Body of pancreas (tissue), 4 donors: ENCODE data around the gene PRR14L.

Experiments used
- POLR2A ChIP-seq, 3 donors: fragments of 450-650 bp; IDR thresholded peaks; one replicate each; pipeline ENCODE4 v1.6.1; 2016; ENCODE audit warnings: antibody characterized with exemption in 3 of 3, mild to moderate bottlenecking in 2 of 3
- TF ChIP-seq, protein P1 (sequence below), 7 experiments: fragments of 450-650 bp in 4 of 7; fragments of 200-600 bp in 3 of 7; sonication (generic) in 3 of 7; IDR thresholded peaks; one replicate each; pipeline ENCODE4 v1.5.1; 2016 to 2019; ENCODE audit warnings: antibody characterized with exemption in 7 of 7

DNA sequence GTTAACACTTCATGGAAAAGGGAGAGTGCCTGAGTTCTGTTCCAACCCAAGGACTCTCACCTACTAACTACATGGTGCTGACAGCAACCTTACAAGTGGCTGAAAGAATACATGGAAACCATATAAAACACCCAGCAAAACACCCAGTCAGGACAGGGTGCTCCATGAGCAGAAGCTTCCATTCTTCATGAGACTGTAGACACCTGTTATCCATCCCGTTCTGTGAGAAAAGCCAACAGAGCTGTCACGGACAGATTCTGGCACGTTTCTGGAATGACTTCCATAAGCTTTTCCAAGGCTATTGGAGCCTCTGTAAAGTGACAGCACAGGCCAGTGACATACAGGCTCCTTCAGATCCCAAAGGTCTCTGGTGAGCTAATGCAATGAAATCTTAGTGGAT is 23.2 kb downstream of the PRR14L start:
- TF ChIP-seq, protein P1, sequence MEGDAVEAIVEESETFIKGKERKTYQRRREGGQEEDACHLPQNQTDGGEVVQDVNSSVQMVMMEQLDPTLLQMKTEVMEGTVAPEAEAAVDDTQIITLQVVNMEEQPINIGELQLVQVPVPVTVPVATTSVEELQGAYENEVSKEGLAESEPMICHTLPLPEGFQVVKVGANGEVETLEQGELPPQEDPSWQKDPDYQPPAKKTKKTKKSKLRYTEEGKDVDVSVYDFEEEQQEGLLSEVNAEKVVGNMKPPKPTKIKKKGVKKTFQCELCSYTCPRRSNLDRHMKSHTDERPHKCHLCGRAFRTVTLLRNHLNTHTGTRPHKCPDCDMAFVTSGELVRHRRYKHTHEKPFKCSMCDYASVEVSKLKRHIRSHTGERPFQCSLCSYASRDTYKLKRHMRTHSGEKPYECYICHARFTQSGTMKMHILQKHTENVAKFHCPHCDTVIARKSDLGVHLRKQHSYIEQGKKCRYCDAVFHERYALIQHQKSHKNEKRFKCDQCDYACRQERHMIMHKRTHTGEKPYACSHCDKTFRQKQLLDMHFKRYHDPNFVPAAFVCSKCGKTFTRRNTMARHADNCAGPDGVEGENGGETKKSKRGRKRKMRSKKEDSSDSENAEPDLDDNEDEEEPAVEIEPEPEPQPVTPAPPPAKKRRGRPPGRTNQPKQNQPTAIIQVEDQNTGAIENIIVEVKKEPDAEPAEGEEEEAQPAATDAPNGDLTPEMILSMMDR (IDR thresholded peaks at IDR 0.05): no peak
- no peak for TF ChIP-seq POLR2A (IDR thresholded peaks at IDR 0.05)
